Stimulated activated naive CD4-positive, alpha-beta T cell (primary cell): ENCODE data around the gene QPRT.
A peak's percentile ranks its signal among the peaks of the same experiment; 100 is the strongest.
"Not testable (repeated sequence)": the region's sequence is repeated elsewhere in the genome, so short reads cannot be mapped to it uniquely, and the experiment has no call there.

Experiments
- DNase-seq, 6 experiments: peaks; one replicate each; lab custom pipeline; 2025; lab: John Stamatoyannopoulos, UW

The QPRT gene

GRCh38 chr16:29745121-29745852 lies 66.3 kb downstream of the QPRT start:
- peak in 5 of 6 experiments; percentile 31 to 84 (median 67) for DNase-seq

- DNase-seq: peak; percentile 88 to 98 (median 94)
Observed at GRCh38 chr16:29745853-29746345, 66.9 kb downstream of the QPRT start, which contains the start of gene C16orf54. Gene C16orf54, minus strand, starts transcription at chr16:29745990. Its CDS starts 1,039 bp downstream, at chr16:29744951.

DNA sequence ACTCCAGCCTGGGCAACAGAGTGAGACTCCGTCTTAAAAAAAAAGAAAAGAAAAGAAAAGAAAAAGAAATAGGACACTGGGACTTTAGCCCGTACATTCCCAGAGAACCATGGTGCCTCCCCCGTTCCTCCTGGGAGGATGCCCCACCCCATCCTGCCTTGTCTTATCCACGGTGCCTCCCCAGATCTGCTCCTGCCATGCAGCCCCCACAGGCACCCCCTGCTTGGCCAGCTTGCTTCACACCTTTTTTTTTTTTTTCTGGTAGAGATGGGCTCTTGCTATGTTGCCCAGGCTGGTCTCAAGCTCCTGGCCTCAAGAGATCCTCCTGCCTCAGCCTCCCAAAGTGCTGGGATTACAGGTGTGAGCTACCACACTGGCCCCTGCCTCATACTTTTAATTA lies 67.5 kb downstream of the QPRT start:
- DNase-seq: not testable (repeated sequence)
